ENCODE results near the gene ANKRD35. TPM values are rescaled to one million over a fixed set of nuclear protein-coding genes. Genes with fewer than 3 reads are reported as not detected.

ANKRD35 gene
- total RNA-seq, 1 experiment from 2014 or later, result not detected

- TF ChIP-seq, protein P1, sequence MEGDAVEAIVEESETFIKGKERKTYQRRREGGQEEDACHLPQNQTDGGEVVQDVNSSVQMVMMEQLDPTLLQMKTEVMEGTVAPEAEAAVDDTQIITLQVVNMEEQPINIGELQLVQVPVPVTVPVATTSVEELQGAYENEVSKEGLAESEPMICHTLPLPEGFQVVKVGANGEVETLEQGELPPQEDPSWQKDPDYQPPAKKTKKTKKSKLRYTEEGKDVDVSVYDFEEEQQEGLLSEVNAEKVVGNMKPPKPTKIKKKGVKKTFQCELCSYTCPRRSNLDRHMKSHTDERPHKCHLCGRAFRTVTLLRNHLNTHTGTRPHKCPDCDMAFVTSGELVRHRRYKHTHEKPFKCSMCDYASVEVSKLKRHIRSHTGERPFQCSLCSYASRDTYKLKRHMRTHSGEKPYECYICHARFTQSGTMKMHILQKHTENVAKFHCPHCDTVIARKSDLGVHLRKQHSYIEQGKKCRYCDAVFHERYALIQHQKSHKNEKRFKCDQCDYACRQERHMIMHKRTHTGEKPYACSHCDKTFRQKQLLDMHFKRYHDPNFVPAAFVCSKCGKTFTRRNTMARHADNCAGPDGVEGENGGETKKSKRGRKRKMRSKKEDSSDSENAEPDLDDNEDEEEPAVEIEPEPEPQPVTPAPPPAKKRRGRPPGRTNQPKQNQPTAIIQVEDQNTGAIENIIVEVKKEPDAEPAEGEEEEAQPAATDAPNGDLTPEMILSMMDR (IDR thresholded peaks at IDR 0.05 in 2 of 3, conservative IDR thresholded peaks at IDR 0.05 in 1 of 3; ENCODE audit: borderline replicate concordance in 1 of 3, insufficient read depth in 1 of 3, low read depth in 2 of 3, low read length in 2 of 3), result no peak
- TF ChIP-seq YY1 (IDR thresholded peaks at IDR 0.05; ENCODE audit: extremely low read depth, insufficient replicate concordance, low read depth, low read length) (no peak), EZH2 (IDR thresholded peaks at IDR 0.05) (no peak), SP1 (IDR thresholded peaks at IDR 0.05; ENCODE audit: low read depth) (no peak)
Observed at GRCh38 chr1:145877923-145878486, 7.7 kb downstream of the ANKRD35 start (continued).

DNA sequence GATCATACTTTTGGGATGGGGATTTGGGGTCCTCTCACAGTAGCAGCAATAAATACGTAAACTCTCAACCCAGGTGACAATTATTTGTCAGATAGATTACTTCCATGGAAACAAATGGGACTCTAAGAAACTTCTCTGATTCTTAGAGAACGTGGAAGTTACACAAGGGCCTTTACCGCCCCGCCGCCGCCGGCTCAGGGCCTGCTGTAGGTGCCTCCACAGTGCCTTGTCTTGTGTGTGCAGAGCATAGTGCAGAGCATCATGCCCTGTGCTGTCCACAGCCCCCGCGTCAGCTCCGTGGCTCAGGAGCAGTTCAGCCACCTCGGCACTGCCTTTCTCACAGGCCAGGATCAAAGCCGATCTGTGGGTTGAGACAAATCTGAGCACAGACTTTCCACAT lies 11.0 kb downstream of the ANKRD35 start:
- Histone ChIP-seq H4K20me1 (ENCODE audit: insufficient read depth) (no peaks in the 10 kb centered on the region), H3K27me3 (ENCODE audit: insufficient read depth, low read length) (no peaks in the 10 kb centered on the region), H3K4me3 (replicated peaks in 1 of 2; ENCODE audit: low read depth in 1 of 2, low read length in 2 of 2) (no peak overlapping the region), H3K36me3 (ENCODE audit: control insufficient read depth in 1 of 2, insufficient read depth in 2 of 2, low read length in 2 of 2) (no peaks in the 10 kb centered on the region), H3K4me2 (ENCODE audit: low read length) (no peak overlapping the region), H3K9me3 (ENCODE audit: control insufficient read depth in 1 of 2, insufficient read depth in 1 of 2, low read depth in 1 of 2, low read length in 2 of 2) (no peaks in the 10 kb centered on the region), H3K4me1 (ENCODE audit: control insufficient read depth in 1 of 2, insufficient read depth in 2 of 2, low read length in 2 of 2) (peaks cover 0 to 14% of the 10 kb centered on the region in 2 experiments; a peak in 3 of 4 replicates), H3K9ac (ENCODE audit: low read length) (no peak overlapping the region), H3K9me2 (ENCODE audit: insufficient read depth) (no peaks in the 10 kb centered on the region), H3K79me2 (ENCODE audit: insufficient read depth, low read length) (no peaks in the 10 kb centered on the region), H3K27ac (ENCODE audit: low read depth, low read length) (no peak overlapping the region), H2AFZ (ENCODE audit: low read depth, low read length, poor library complexity, severe bottlenecking) (no peak overlapping the region)
- TF ChIP-seq SRF (IDR thresholded peaks at IDR 0.05; ENCODE audit: low read depth), result no peak
- no peak for TF ChIP-seq ZBTB33 (IDR thresholded peaks at IDR 0.05; ENCODE audit: extremely low read depth, insufficient replicate concordance, low read length)
- RAD21 ChIA-PET (ENCODE audit: low non-redundant PET in 1 of 2, low total read pairs in 2 of 2, uncharacterized antibody in 2 of 2, unreplicated experiment in 2 of 2), result no interaction called here
- POLR2A ChIA-PET, result no interaction called here
- CTCF ChIA-PET, result no interaction called here
- DNase-seq (ENCODE audit: low read depth, low spot score) (no peak), ATAC-seq (no peak)
- BruUV-seq (replicated peaks), result no TSS peak
- intact Hi-C loops (cut with micrococcal nuclease), result no loop called here

All from HCT116 (cell line).